ENCODE measurements around the gene MFAP4. TPM values are rescaled to one million over a fixed set of nuclear protein-coding genes. Genes with fewer than 3 reads are reported as not detected.
A peak's percentile ranks its signal among the peaks of the same experiment; 100 is the strongest.

The MFAP4 gene
- total and polyA plus RNA-seq, 2 experiments from 2014 or later: 360 to 739 TPM

- Histone ChIP-seq H3K79me2 (no peaks in the 10 kb centered on the region), H3K27me3 (no peaks in the 10 kb centered on the region), H3K27ac (no peak overlapping the region), H3K4me3 (no peak overlapping the region), H4K20me1 (ENCODE audit: insufficient read depth, poor library complexity, severe bottlenecking) (no peaks in the 10 kb centered on the region), H3K36me3 (replicated peaks; ENCODE audit: insufficient read depth, low read depth) (no peaks in the 10 kb centered on the region), H3K9me3 (ENCODE audit: low read depth) (no peaks in the 10 kb centered on the region), H3K4me1 (ENCODE audit: insufficient read depth) (peaks cover 4% of the 10 kb centered on the region), H3K4me2 (no peak overlapping the region), H3K9me2 (replicated peaks; ENCODE audit: insufficient read depth) (no peaks in the 10 kb centered on the region), H2AFZ (no peak overlapping the region)
- WGBS (ENCODE audit: low lambda C conversion rate, missing lambda C conversion rate): 92% methylated on average over 10 of the region's 10 CpGs
- no peak for TF ChIP-seq EZH2phosphoT487 (IDR thresholded peaks at IDR 0.05; ENCODE audit: low read depth, severe bottlenecking, unreplicated experiment)
- DNase-seq (ENCODE audit: low spot score): peak; percentile 3
Measured at GRCh38 chr17:19407601-19408345, 20.8 kb upstream of the MFAP4 start.

- Histone ChIP-seq H3K9me2 (replicated peaks; ENCODE audit: insufficient read depth) (no peaks in the 10 kb centered on the region), H3K36me3 (replicated peaks; ENCODE audit: insufficient read depth, low read depth) (no peaks in the 10 kb centered on the region), H3K4me3 (no peak overlapping the region), H3K27me3 (no peaks in the 10 kb centered on the region), H2AFZ (no peak overlapping the region), H3K9me3 (ENCODE audit: low read depth) (no peaks in the 10 kb centered on the region), H3K4me1 (ENCODE audit: insufficient read depth) (peaks cover 8% of the 10 kb centered on the region), H3K79me2 (no peaks in the 10 kb centered on the region), H4K20me1 (ENCODE audit: insufficient read depth, poor library complexity, severe bottlenecking) (no peaks in the 10 kb centered on the region), H3K4me2 (no peak overlapping the region), H3K27ac (no peak overlapping the region)
- WGBS (ENCODE audit: low lambda C conversion rate, missing lambda C conversion rate): 95% methylated on average over 5 of the region's 5 CpGs
- TF ChIP-seq EZH2phosphoT487 (IDR thresholded peaks at IDR 0.05; ENCODE audit: low read depth, severe bottlenecking, unreplicated experiment) (no peak), EZH2 (IDR thresholded peaks at IDR 0.05; ENCODE audit: borderline replicate concordance) (no peak), CTCF (IDR thresholded peaks at IDR 0.05; ENCODE audit: poor library complexity) (no peak)
- no peak for DNase-seq (ENCODE audit: low spot score)
Measured at GRCh38 chr17:19405114-19405513, 18.1 kb upstream of the MFAP4 start.

GRCh38 chr17:19404264-19404663 is 17.3 kb upstream of the MFAP4 start:
- no peak overlapping the region for H2AFZ ChIP-seq
- H3K4me1 ChIP-seq (ENCODE audit: insufficient read depth): peaks cover 8% of the 10 kb centered on the region
- no peaks in the 10 kb centered on the region for H3K27me3 ChIP-seq
- no peaks in the 10 kb centered on the region for H3K79me2 ChIP-seq
- no peaks in the 10 kb centered on the region for H3K36me3 ChIP-seq (replicated peaks; ENCODE audit: insufficient read depth, low read depth)
- no peak overlapping the region for H3K4me2 ChIP-seq
- no peak overlapping the region for H3K27ac ChIP-seq
- H4K20me1 ChIP-seq (ENCODE audit: insufficient read depth, poor library complexity, severe bottlenecking): no peaks in the 10 kb centered on the region
- no peak for DNase-seq (ENCODE audit: low spot score)
- no peaks in the 10 kb centered on the region for H3K9me2 ChIP-seq (replicated peaks; ENCODE audit: insufficient read depth)
- TF ChIP-seq EZH2phosphoT487 (IDR thresholded peaks at IDR 0.05; ENCODE audit: low read depth, severe bottlenecking, unreplicated experiment) (no peak), CTCF (IDR thresholded peaks at IDR 0.05; ENCODE audit: poor library complexity) (no peak), EZH2 (IDR thresholded peaks at IDR 0.05; ENCODE audit: borderline replicate concordance) (no peak)
- WGBS (ENCODE audit: low lambda C conversion rate, missing lambda C conversion rate): 83% methylated on average over 1 of the region's 1 CpG
- H3K4me3 ChIP-seq: no peak overlapping the region
- H3K9me3 ChIP-seq (ENCODE audit: low read depth): no peaks in the 10 kb centered on the region

DNA sequence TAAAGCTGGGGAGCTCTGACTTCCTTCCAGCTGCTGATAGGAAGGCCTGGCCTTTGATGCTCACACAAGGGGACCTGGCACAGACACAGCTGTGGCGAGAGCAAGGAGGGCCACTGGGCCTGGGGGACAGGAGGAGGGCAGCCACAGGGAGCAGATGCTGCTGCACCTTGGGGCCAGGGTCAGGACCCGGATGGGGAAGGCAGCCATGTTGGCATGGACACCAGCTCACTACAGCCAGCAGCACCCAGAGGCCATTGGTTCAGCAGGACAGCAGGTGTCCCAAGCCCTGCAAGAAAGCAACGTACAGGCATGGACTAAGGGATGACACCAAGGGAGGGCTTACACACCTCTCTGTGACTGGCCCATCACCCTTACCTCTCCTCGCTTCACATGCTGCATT is 16.0 kb upstream of the MFAP4 start:
- H3K36me3 ChIP-seq (replicated peaks; ENCODE audit: insufficient read depth, low read depth): no peaks in the 10 kb centered on the region
- no peak overlapping the region for H3K4me2 ChIP-seq
- peaks cover 17% of the 10 kb centered on the region for H3K4me1 ChIP-seq (ENCODE audit: insufficient read depth)
- peak overlapping the region; percentile 31 for H3K27ac ChIP-seq
- no peaks in the 10 kb centered on the region for H3K9me3 ChIP-seq (ENCODE audit: low read depth)
- H2AFZ ChIP-seq: no peak overlapping the region
- H3K79me2 ChIP-seq: no peaks in the 10 kb centered on the region
- no peak overlapping the region for H3K4me3 ChIP-seq
- WGBS (ENCODE audit: low lambda C conversion rate, missing lambda C conversion rate): 95% methylated on average over 4 of the region's 4 CpGs
- no peaks in the 10 kb centered on the region for H3K27me3 ChIP-seq
- no peak for DNase-seq (ENCODE audit: low spot score)
- no peaks in the 10 kb centered on the region for H4K20me1 ChIP-seq (ENCODE audit: insufficient read depth, poor library complexity, severe bottlenecking)
- no peaks in the 10 kb centered on the region for H3K9me2 ChIP-seq (replicated peaks; ENCODE audit: insufficient read depth)
- TF ChIP-seq EZH2 (IDR thresholded peaks at IDR 0.05; ENCODE audit: borderline replicate concordance) (no peak), EZH2phosphoT487 (IDR thresholded peaks at IDR 0.05; ENCODE audit: low read depth, severe bottlenecking, unreplicated experiment) (no peak), CTCF (IDR thresholded peaks at IDR 0.05; ENCODE audit: poor library complexity) (no peak)
